AG04449 (cell line): ENCODE results near the gene MAPKAPK2.

Experiments used
- CTCF ChIA-PET: fragments of 350-600 bp; formaldehyde crosslinking; extraction: SDS; loops from one replicate; lab custom pipeline; 2021; ENCODE audit warnings: antibody characterized with exemption; lab: Yijun Ruan, JAX
- POLR2A ChIA-PET: fragments of 400-600, 350-600 bp; formaldehyde crosslinking; extraction: SDS; loops from one replicate; lab custom pipeline; 2020; ENCODE audit warnings: antibody characterized with exemption, inconsistent platforms; lab: Yijun Ruan, JAX
- DNase-seq: peaks from one replicate; pipeline ENCODE4 v3.0.0-alpha.2; 2010; ENCODE audit warnings: low read depth, low spot score
- H3K4me3 ChIP-seq: 2 replicates; pipeline ENCODE4 v1.5.1; 2011; ENCODE audit warnings: low read depth, mild to moderate bottlenecking, control low read depth, low read length
- TF ChIP-seq, protein P1 (sequence below): IDR thresholded peaks from one replicate; pipeline ENCODE4 v1.5.1; 2011; ENCODE audit warnings: mild to moderate bottlenecking, moderate library complexity, low read length, control low read depth, inconsistent platforms; ENCODE audit not compliant: insufficient read depth; ENCODE audit errors: missing control alignments

Gene MAPKAPK2

GRCh38 chr1:206770531-206771337 lies 86.0 kb downstream of the MAPKAPK2 start, which contains the start of gene IL19:
Gene IL19, plus strand, starts transcription at chr1:206770773. Its CDS starts 65,890 bp downstream, at chr1:206836663.
- no peak within 1 kb of the TSS for H3K4me3 ChIP-seq
- ChIA-PET POLR2A (no interaction called here), CTCF (interaction anchor here (0.9 to 3.8 kb wide), 9 partner anchors 10 to 141 kb away, joined by 3 to 28 read pairs (median 4); no protein-coding TSS in a partner anchor)
- no peak for DNase-seq
- TF ChIP-seq, protein P1, sequence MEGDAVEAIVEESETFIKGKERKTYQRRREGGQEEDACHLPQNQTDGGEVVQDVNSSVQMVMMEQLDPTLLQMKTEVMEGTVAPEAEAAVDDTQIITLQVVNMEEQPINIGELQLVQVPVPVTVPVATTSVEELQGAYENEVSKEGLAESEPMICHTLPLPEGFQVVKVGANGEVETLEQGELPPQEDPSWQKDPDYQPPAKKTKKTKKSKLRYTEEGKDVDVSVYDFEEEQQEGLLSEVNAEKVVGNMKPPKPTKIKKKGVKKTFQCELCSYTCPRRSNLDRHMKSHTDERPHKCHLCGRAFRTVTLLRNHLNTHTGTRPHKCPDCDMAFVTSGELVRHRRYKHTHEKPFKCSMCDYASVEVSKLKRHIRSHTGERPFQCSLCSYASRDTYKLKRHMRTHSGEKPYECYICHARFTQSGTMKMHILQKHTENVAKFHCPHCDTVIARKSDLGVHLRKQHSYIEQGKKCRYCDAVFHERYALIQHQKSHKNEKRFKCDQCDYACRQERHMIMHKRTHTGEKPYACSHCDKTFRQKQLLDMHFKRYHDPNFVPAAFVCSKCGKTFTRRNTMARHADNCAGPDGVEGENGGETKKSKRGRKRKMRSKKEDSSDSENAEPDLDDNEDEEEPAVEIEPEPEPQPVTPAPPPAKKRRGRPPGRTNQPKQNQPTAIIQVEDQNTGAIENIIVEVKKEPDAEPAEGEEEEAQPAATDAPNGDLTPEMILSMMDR, result no peak

DNA sequence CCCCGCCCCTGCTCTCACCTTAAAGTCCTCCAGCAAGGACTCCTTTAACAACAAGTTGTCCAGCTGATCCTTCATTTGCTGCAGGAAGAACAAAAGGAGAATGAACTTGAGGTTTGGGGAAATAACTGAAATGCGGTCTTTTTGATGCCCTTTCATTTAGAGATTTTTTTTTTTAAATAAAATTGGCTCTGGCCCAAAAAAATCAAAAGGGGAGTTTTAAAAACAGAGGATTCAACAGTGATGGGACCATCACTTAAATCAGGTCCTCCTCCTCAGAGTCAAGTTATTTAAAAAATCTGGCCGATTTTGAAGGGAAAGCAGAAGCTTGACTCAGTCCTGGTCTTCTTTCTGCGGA lies 86.6 kb downstream of the MAPKAPK2 start:
- CTCF ChIA-PET, result interaction anchor here (1.0 to 3.8 kb wide), 8 partner anchors 11 to 141 kb away, joined by 3 to 28 read pairs (median 4); partner anchors contain the start of gene IL20
- H3K4me3 ChIP-seq, result no peak overlapping the region
- TF ChIP-seq, protein P1, result no peak
- no peak for DNase-seq
- POLR2A ChIA-PET, result no interaction called here

DNA sequence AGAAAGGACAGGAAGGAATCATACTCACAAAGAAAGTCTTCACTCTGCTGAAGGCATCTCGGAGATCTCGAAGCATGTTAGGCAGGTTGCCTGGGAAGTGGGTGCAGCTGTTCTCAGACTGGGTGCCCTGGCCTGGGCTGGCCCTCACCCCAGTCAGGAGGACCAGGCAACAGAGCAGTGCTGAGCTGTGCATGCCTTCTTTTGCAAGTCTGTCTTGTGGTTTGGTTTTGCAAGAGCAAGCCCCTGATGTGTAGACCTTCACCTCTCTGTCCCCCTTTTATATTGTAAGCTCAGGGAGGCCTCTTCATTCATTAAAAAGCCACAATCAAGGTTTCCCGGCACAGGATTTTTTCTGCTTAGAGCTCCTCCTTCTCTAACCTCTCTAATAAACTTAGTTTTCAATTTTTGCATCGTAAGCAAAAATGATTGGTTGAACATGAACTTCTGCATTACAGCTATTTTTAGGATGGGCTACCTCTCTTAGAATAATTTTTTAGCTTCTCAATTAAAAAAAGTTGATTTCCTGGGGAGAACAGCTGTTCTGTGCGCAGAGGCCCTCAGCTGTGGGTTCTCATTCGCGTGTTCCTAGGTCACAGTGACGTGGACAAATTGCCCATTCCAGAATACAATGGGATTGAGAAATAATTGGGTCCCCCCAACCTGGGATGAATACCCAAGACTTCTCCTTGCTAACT lies 87.7 kb downstream of the MAPKAPK2 start, which contains the start of gene IL10:
Gene IL10 (minus strand): TSS at position 252 of the 695 bp plus-strand sequence. CDS start 59 bp downstream, at position 193.
- no peak within 1 kb of the TSS for H3K4me3 ChIP-seq
- ChIA-PET POLR2A (interaction anchor here (0.7 kb wide), 1 partner anchor 19 kb away, joined by 3 read pairs; no protein-coding TSS in a partner anchor), CTCF (interaction anchor here (0.9 to 3.8 kb wide), 6 partner anchors 9 to 137 kb away, joined by 3 to 28 read pairs (median 5); partner anchors contain the start of gene IL20)
- DNase-seq, result no peak
- TF ChIP-seq, protein P1, result no peak

- TF ChIP-seq, protein P1, result no peak
- DNase-seq, result no peak
- ChIA-PET CTCF (interaction anchor here (0.7 to 3.3 kb wide), 4 partner anchors 15 to 132 kb away, joined by 3 to 10 read pairs (median 4); no protein-coding TSS in a partner anchor), POLR2A (no interaction called here)
- H3K4me3 ChIP-seq, result no peak overlapping the region
These were observed 89.4 kb downstream of the MAPKAPK2 start for GRCh38 chr1:206774093-206774492.

DNA sequence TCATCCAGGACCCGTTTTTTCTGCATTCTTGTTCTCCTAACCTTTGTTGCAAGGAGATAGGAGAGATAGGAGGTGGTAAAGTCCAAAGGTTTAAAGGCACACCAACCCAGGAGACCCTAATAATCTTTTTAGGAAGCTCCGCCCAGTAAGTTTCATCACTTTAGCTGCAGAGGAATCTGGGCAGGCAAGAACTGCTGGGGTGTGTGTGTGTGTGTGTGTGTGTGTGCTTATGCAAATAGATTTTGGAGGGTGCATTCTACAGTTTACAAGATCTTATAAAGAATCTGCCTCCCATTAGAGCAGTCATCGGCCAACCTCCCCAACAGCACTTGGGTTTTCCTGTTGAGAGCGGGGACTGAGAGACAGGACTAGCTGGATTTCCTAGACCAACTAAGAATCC lies 91.5 kb downstream of the MAPKAPK2 start:
- DNase-seq, result no peak
- TF ChIP-seq, protein P1, result no peak
- POLR2A ChIA-PET, result no interaction called here
- CTCF ChIA-PET, result interaction anchor here (1.0 to 1.2 kb wide), 3 partner anchors 15 to 136 kb away, joined by 3 read pairs; no protein-coding TSS in a partner anchor
- no peak overlapping the region for H3K4me3 ChIP-seq
